Endothelial cell of coronary artery (primary cell): Measurements from ENCODE around the gene TSPY2. TPM values are rescaled to one million over a fixed set of nuclear protein-coding genes. Genes with fewer than 3 reads are reported as not detected.

ENCODE experiments used
- total RNA-seq: library from RNA; depleted of rRNA; stranded (reverse); fragments of >200 nt; gene quantifications from 2 replicates; pipeline ENCODE4 v1.2.3, GENCODE V29; 2014

TSPY2 gene, protein sequence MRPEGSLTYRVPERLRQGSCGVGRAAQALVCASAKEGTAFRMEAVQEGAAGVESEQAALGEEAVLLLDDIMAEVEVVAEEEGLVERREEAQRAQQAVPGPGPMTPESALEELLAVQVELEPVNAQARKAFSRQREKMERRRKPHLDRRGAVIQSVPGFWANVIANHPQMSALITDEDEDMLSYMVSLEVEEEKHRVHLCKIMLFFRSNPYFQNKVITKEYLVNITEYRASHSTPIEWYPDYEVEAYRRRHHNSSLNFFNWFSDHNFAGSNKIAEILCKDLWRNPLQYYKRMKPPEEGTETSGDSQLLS
- total RNA-seq = not detected in 2 replicates

DNA sequence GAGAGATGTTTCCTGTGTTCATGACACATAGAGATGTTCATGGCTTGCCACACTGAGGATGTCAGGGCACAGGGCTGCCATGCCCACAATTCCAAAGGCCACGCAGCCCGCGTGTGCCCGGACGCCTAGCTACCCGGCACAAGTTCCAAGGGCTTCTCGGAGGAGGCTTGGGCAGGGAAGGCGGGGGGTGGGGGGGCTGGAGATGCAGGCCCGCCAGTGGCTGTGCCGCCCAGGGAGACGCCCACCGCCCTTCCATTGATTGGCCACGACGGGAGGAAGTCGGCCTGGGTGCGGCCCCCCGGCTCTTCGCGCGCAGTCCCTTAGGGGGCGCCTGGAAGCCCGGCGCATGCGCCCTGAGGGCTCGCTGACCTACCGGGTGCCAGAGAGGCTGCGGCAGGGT is at the start of gene TSPY2:
Gene TSPY2, plus strand, starts transcription at position 301 of the 400 bp plus-strand sequence. Its CDS starts 46 bp downstream, at position 347.

